Measurements from ENCODE around the gene RAB8B. TPM values are rescaled to one million over a fixed set of nuclear protein-coding genes. Genes with fewer than 3 reads are reported as not detected.

Gene RAB8B
- total and polyA plus RNA-seq, 2 of the 13 experiments (the other 11 are each of a cell fraction or from before 2014, with no cell fraction given) = 6.8 to 14.2 TPM

GRCh38 chr15:63226155-63226883, 36.9 kb downstream of the RAB8B start:
- no peak overlapping the region for H3K4me3 ChIP-seq (replicated peaks in 1 of 3; ENCODE audit: insufficient read depth in 1 of 3, low read depth in 2 of 3, low read length in 3 of 3)
- no peak overlapping the region for H2AFZ ChIP-seq (ENCODE audit: low read length)
- H3K27ac ChIP-seq (ENCODE audit: extremely low read length, insufficient read depth, low read length) = no peak overlapping the region
- no peaks in the 10 kb centered on the region; a peak in 1 of 5 replicates for H3K27me3 ChIP-seq (ENCODE audit: control insufficient read depth in 1 of 2, insufficient read depth in 2 of 2, low read length in 2 of 2)
- TF ChIP-seq MAFF (IDR thresholded peaks at IDR 0.05; ENCODE audit: low read depth, low read length) = no peak
- TF ChIP-seq ZNF326 (CRISPR knock-in tag; IDR thresholded peaks at IDR 0.05; ENCODE audit: borderline replicate concordance) = no peak
- TF ChIP-seq ZNF264 (CRISPR knock-in tag; IDR thresholded peaks at IDR 0.05) = no peak
- no peak for TF ChIP-seq ZZZ3 (CRISPR knock-in tag; IDR thresholded peaks at IDR 0.05; ENCODE audit: borderline replicate concordance)
- TF ChIP-seq REPIN1 (CRISPR knock-in tag; IDR thresholded peaks at IDR 0.05; ENCODE audit: borderline replicate concordance, low read depth) = no peak
- TF ChIP-seq ZBTB26 (CRISPR knock-in tag; IDR thresholded peaks at IDR 0.05; ENCODE audit: borderline replicate concordance) = no peak
- TF ChIP-seq TGIF2 (CRISPR knock-in tag; IDR thresholded peaks at IDR 0.05) = no peak
- TF ChIP-seq HBP1 (CRISPR knock-in tag; IDR thresholded peaks at IDR 0.05; ENCODE audit: low read depth) = no peak
- no peak for TF ChIP-seq ZNF841 (CRISPR knock-in tag; IDR thresholded peaks at IDR 0.05; ENCODE audit: borderline replicate concordance)
- TF ChIP-seq ZNF484 (CRISPR knock-in tag; IDR thresholded peaks at IDR 0.05; ENCODE audit: borderline replicate concordance, low read depth) = no peak
- TF ChIP-seq DRAP1 (CRISPR knock-in tag; IDR thresholded peaks at IDR 0.05) = no peak
- no peak for TF ChIP-seq KLF12 (CRISPR knock-in tag; IDR thresholded peaks at IDR 0.05; ENCODE audit: borderline replicate concordance)
- TF ChIP-seq HNF4A (CRISPR knock-in tag; IDR thresholded peaks at IDR 0.05) = no peak
- no peak for TF ChIP-seq ZNF17 (CRISPR knock-in tag; IDR thresholded peaks at IDR 0.05)
- H3K36me3 ChIP-seq (replicated peaks in 1 of 2; ENCODE audit: control insufficient read depth in 1 of 2, insufficient read depth in 2 of 2, low read length in 2 of 2) = no peaks in the 10 kb centered on the region
- ATAC-seq (no peak), DNase-seq (ENCODE audit: low spot score) (no peak), FAIRE-seq (no peak)
- in situ Hi-C loops (cut with HindIII; ENCODE audit: extremely low pct_ligation_motif_present, low pct_unique_long_range_greater_than_20kb) (no loop called here), intact Hi-C loops (cut with micrococcal nuclease; ENCODE audit: unreplicated experiment) (no loop called here)
- H3K9ac ChIP-seq (ENCODE audit: insufficient read depth, low read depth, low read length) = no peak overlapping the region
- 95% methylated on average over 6 of the region's 6 CpGs for WGBS (ENCODE audit: low lambda C conversion rate)
- H3K79me2 ChIP-seq (ENCODE audit: insufficient read depth, low read length) = no peaks in the 10 kb centered on the region
- no peaks in the 10 kb centered on the region for H4K20me1 ChIP-seq (ENCODE audit: insufficient read depth, low read length)
- POLR2A ChIA-PET = no interaction called here
- no peak overlapping the region for H3K4me2 ChIP-seq (ENCODE audit: low read depth, low read length)
- CTCF ChIA-PET (ENCODE audit: low intra/inter-chr PET ratio, low total read pairs) = no interaction called here
- peaks cover 7% of the 10 kb centered on the region; the same call in 1 of the 2 replicates for H3K4me1 ChIP-seq (ENCODE audit: insufficient read depth, low read length)
- no TSS peak for BruUV-seq (replicated peaks)
- no peaks in the 10 kb centered on the region for H3K9me3 ChIP-seq (ENCODE audit: low read length)

Data from HepG2 (cell line).